HepG2 (cell line): Measurements from ENCODE around the gene BAIAP2L1. TPM values are rescaled to one million over a fixed set of nuclear protein-coding genes. Genes with fewer than 3 reads are reported as not detected.
A peak's percentile ranks its signal among the peaks of the same experiment; 100 is the strongest.

Experiments
- ATAC-seq: fragments of 200-7000 bp; cut with Tn5 transposase; 3 replicates; pipeline ENCODE4 v1.9.1; 2020; ENCODE audit warnings: mild to moderate bottlenecking, moderate library complexity
- BruUV-seq: library from RNA; stranded (reverse); fragments of 400-500 nt; replicated peaks from 2 replicates; lab custom pipeline; 2021; lab: Mats Ljungman, UMichigan
- CTCF ChIA-PET: fragments of 300-600 bp; formaldehyde crosslinking; extraction: SDS; loops from one replicate; lab custom pipeline; 2021; ENCODE audit warnings: low total read pairs, inconsistent platforms, low intra/inter-chr PET ratio; lab: Yijun Ruan, JAX
- POLR2A ChIA-PET: fragments of 350-600 bp; sonication (Branson Sonifier 250); formaldehyde crosslinking; loops from one replicate; lab custom pipeline; 2020; ENCODE audit warnings: antibody characterized with exemption, inconsistent platforms; lab: Yijun Ruan, JAX
- DNase-seq: peaks from one replicate; pipeline ENCODE4 v3.0.0-alpha.2; 2015; ENCODE audit warnings: low spot score
- FAIRE-seq: peaks from 3 replicates; lab custom pipeline; 2011; peaks lifted over from hg19 to GRCh38; lab: Jason Lieb, UNC
- H2AFZ ChIP-seq: one replicate; pipeline ENCODE4 v1.6.1; 2011; ENCODE audit warnings: low read length, inconsistent platforms
- H3K27ac ChIP-seq: fragments of 300-600 bp; 3 replicates; pipeline ENCODE4 v1.8.0; 2011; ENCODE audit warnings: mixed run types, mild to moderate bottlenecking, mixed read lengths, low read length, inconsistent platforms; ENCODE audit not compliant: insufficient read depth; ENCODE audit errors: extremely low read length
- H3K27me3 ChIP-seq, 2 experiments: fragments of 200-600 bp in 1 of 2; 2 replicates in 1 of 2; 3 replicates in 1 of 2; pipeline versions ENCODE4 v1.6.0 to v1.8.0; 2011; ENCODE audit warnings: low read length in 2 of 2, mild to moderate bottlenecking in 2 of 2, moderate library complexity in 2 of 2, inconsistent platforms in 1 of 2; ENCODE audit not compliant: insufficient read depth in 2 of 2, control insufficient read depth in 1 of 2
- H3K36me3 ChIP-seq, 2 experiments: fragments of 200-600 bp in 1 of 2; replicated peaks in 1 of 2; 2 replicates in 1 of 2; 3 replicates in 1 of 2; pipeline versions ENCODE4 v1.5.1 to v1.8.0; 2011; ENCODE audit warnings: low read length in 2 of 2, inconsistent platforms in 1 of 2; ENCODE audit not compliant: insufficient read depth in 2 of 2, control insufficient read depth in 1 of 2
- H3K4me1 ChIP-seq: 2 replicates; pipeline ENCODE4 v1.5.1; 2012; ENCODE audit warnings: low read length, inconsistent platforms; ENCODE audit not compliant: insufficient read depth
- H3K4me2 ChIP-seq: 2 replicates; pipeline ENCODE4 v1.6.0; 2011; ENCODE audit warnings: low read depth, low read length, inconsistent platforms
- H3K4me3 ChIP-seq, 3 experiments: fragments of 200-600 bp in 1 of 3; sonication (generic), shearing (Covaris generic) in 1 of 3; replicated peaks in 1 of 3; 2 replicates each; pipeline ENCODE4 v1.5.1; 2011 to 2016; ENCODE audit warnings: low read length in 3 of 3, inconsistent platforms in 2 of 3, low read depth in 2 of 3, mild to moderate bottlenecking in 2 of 3, control low read depth in 1 of 3, mixed read lengths in 1 of 3; ENCODE audit not compliant: insufficient read depth in 1 of 3
- H3K79me2 ChIP-seq: one replicate; pipeline ENCODE4 v1.6.1; 2011; ENCODE audit warnings: low read length, inconsistent platforms; ENCODE audit not compliant: insufficient read depth
- H3K9ac ChIP-seq: 2 replicates; pipeline ENCODE4 v1.6.0; 2011; ENCODE audit warnings: mild to moderate bottlenecking, low read depth, low read length, inconsistent platforms; ENCODE audit not compliant: insufficient read depth
- H3K9me3 ChIP-seq: 2 replicates; pipeline ENCODE4 v1.5.1; 2012; ENCODE audit warnings: mild to moderate bottlenecking, low read length
- H4K20me1 ChIP-seq: 2 replicates; pipeline ENCODE4 v1.6.0; 2011; ENCODE audit warnings: inconsistent platforms, mild to moderate bottlenecking, low read length, moderate library complexity; ENCODE audit not compliant: insufficient read depth
- ATF3 ChIP-seq: sonication (generic); formaldehyde crosslinking; IDR thresholded peaks from 2 replicates; pipeline ENCODE4 v1.4.0; 2020; ENCODE audit warnings: missing genetic modification reagents
- CBX1 ChIP-seq: IDR thresholded peaks from one replicate; pipeline ENCODE4 v1.6.1; 2016; ENCODE audit warnings: antibody characterized with exemption, low read depth
- GFI1 ChIP-seq: sonication (generic); formaldehyde crosslinking; IDR thresholded peaks from 2 replicates; pipeline ENCODE4 v1.5.0; 2020; ENCODE audit warnings: missing genetic modification reagents, mild to moderate bottlenecking, borderline replicate concordance
- HOXA3 ChIP-seq: sonication (generic); formaldehyde crosslinking; IDR thresholded peaks from 2 replicates; pipeline ENCODE4 v1.5.0; 2020; ENCODE audit warnings: missing genetic modification reagents
- POLR2A ChIP-seq, 2 experiments: IDR thresholded peaks; 2 replicates each; pipeline ENCODE4 v1.6.1; 2011; ENCODE audit warnings: low read depth in 2 of 2, low read length in 2 of 2, mild to moderate bottlenecking in 1 of 2, moderate library complexity in 1 of 2; ENCODE audit not compliant: insufficient read depth in 1 of 2
- POLR2AphosphoS5 ChIP-seq: IDR thresholded peaks from 2 replicates; pipeline ENCODE4 v1.6.1; 2012; ENCODE audit warnings: low read depth, low read length
- POLR2G ChIP-seq: fragments of 200-400 bp; formaldehyde crosslinking; IDR thresholded peaks from 2 replicates; pipeline ENCODE4 v1.6.1; 2018; ENCODE audit warnings: mild to moderate bottlenecking, low read depth, low read length, moderate library complexity
- RBM22 ChIP-seq: fragments of 200-400 bp; formaldehyde crosslinking; optimal IDR thresholded peaks from 2 replicates; pipeline ENCODE3; 2017; ENCODE audit warnings: mild to moderate bottlenecking, low read length, moderate library complexity
- ZNF225 ChIP-seq: sonication (generic); formaldehyde crosslinking; IDR thresholded peaks from 2 replicates; pipeline ENCODE4 v1.4.0; 2020; ENCODE audit warnings: mild to moderate bottlenecking, missing genetic modification reagents
- ZNF563 ChIP-seq: sonication (generic); formaldehyde crosslinking; IDR thresholded peaks from 2 replicates; pipeline ENCODE4 v1.8.0; 2022; ENCODE audit warnings: mild to moderate bottlenecking, moderate library complexity, missing genetic modification reagents
- ZNF7 ChIP-seq: IDR thresholded peaks from 2 replicates; pipeline ENCODE4 v1.6.1; 2016; ENCODE audit warnings: missing biosample characterization, missing genetic modification reagents
- ZSCAN12 ChIP-seq: sonication (generic); formaldehyde crosslinking; IDR thresholded peaks from 2 replicates; pipeline ENCODE4 v1.9.0; 2021; ENCODE audit warnings: mild to moderate bottlenecking, missing genetic modification reagents
- WGBS: methylation state at CpG from one replicate; pipeline ENCODE4 v1.1.6; 2017; ENCODE audit warnings: low lambda C conversion rate; 5-methylcytosine and 5-hydroxymethylcytosine counted together
- in situ Hi-C: cut with HindIII; loops from 2 replicates; pipeline ENCODE4 v1.10.0; 2017; ENCODE audit warnings: low pct_unique_long_range_greater_than_20kb; ENCODE audit not compliant: extremely low pct_ligation_motif_present
- intact Hi-C: fragments of 100-400 bp; cut with micrococcal nuclease; formaldehyde crosslinking; loops from one replicate; pipeline ENCODE4 v1.10.0; 2022; ENCODE audit not compliant: unreplicated experiment
- polyA plus RNA-seq, 8 experiments: library from polyadenylated mRNA; depleted of rRNA in 3 of 8; stranded (reverse) in 7 of 8; unstranded in 1 of 8; fragments of >200 nt; fragmentation: Illumina TruSeq in 4 of 8; extraction: Trizol in 4 of 8; gene quantifications; 2 replicates each; pipeline versions ENCODE4 v1.2.1 to v1.2.3, GENCODE V29; 2011 to 2016; ENCODE audit warnings: low read depth in 4 of 8, missing spikeins in 1 of 8, mixed read lengths in 1 of 8; ENCODE audit not compliant: insufficient read depth in 1 of 8
- total RNA-seq, 5 experiments: library from RNA; depleted of rRNA; stranded (reverse); fragments of >200 nt; fragmentation: Illumina TruSeq; extraction: Trizol; gene quantifications; 2 replicates each; pipeline ENCODE4 v1.2.3, GENCODE V29; 2016; ENCODE audit warnings: low read depth in 1 of 5
- TF ChIP-seq, protein P1 (sequence below): sonication (generic); formaldehyde crosslinking; IDR thresholded peaks from 2 replicates; pipeline ENCODE4 v1.5.0; 2020; ENCODE audit warnings: missing genetic modification reagents
- TF ChIP-seq, protein P2 (sequence below): sonication (generic); formaldehyde crosslinking; IDR thresholded peaks from 2 replicates; pipeline ENCODE4 v1.5.1; 2020; ENCODE audit warnings: missing genetic modification reagents, mild to moderate bottlenecking, borderline replicate concordance

BAIAP2L1 gene
- total and polyA plus RNA-seq, 2 of the 13 experiments (the other 11 are each of a cell fraction or from before 2014, with no cell fraction given), result 13.0 to 21.5 TPM

DNA sequence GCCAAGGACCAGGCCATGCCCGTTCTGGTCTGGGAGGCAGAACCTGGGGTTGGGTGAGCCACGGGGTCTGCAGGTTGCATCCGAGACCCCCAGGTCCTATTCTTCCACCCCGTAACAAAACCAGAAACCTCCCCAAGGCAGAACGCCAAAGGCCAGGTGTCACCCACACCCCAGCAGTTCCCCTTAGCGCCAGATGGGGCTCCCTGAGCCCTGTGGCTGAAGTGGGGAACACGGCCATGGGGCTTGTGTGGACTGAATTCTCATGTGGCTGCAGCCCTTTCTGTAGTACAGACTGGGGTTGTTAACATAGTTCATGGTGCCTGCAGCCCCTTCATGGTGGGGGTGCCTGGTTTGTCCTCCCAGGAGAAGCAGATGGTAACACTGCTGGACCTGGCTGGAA is 109.2 kb downstream of the BAIAP2L1 start (continued):
- TF ChIP-seq, protein P1, sequence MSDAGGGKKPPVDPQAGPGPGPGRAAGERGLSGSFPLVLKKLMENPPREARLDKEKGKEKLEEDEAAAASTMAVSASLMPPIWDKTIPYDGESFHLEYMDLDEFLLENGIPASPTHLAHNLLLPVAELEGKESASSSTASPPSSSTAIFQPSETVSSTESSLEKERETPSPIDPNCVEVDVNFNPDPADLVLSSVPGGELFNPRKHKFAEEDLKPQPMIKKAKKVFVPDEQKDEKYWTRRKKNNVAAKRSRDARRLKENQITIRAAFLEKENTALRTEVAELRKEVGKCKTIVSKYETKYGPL (CRISPR knock-in tag), result no peak
- TF ChIP-seq GFI1 (CRISPR knock-in tag) (no peak), ZNF563 (CRISPR knock-in tag) (no peak), HOXA3 (CRISPR knock-in tag) (no peak), ZNF7 (no peak), CBX1 (no peak), ZSCAN12 (CRISPR knock-in tag) (no peak), RBM22 (peak; percentile 95), ATF3 (CRISPR knock-in tag) (no peak)
- TF ChIP-seq, protein P2, sequence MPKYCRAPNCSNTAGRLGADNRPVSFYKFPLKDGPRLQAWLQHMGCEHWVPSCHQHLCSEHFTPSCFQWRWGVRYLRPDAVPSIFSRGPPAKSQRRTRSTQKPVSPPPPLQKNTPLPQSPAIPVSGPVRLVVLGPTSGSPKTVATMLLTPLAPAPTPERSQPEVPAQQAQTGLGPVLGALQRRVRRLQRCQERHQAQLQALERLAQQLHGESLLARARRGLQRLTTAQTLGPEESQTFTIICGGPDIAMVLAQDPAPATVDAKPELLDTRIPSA (CRISPR knock-in tag), result no peak

- Histone ChIP-seq H3K4me2 (no peak overlapping the region), H3K9ac (no peak overlapping the region), H3K36me3 (peaks cover 17 to 45% of the 10 kb centered on the region in 2 experiments; a peak in 4 of 5 replicates), H2AFZ (no peak overlapping the region), H3K27me3 (no peaks in the 10 kb centered on the region), H3K27ac (no peak overlapping the region), H3K4me1 (peaks cover 52% of the 10 kb centered on the region), H3K79me2 (peaks cover 23% of the 10 kb centered on the region), H3K4me3 (no peak overlapping the region), H3K9me3 (no peaks in the 10 kb centered on the region), H4K20me1 (peaks cover 36% of the 10 kb centered on the region; the same call in 1 of the 2 replicates)
- CTCF ChIA-PET, result no interaction called here
- intact Hi-C loops (no loop called here), in situ Hi-C loops (no loop called here)
- DNase-seq, result no peak
- WGBS, result 93% methylated on average over 2 of the region's 4 CpGs
- no peak for ATAC-seq
- no TSS peak for BruUV-seq
- TF ChIP-seq POLR2A (IDR thresholded peaks at IDR 0.05; ENCODE audit: insufficient read depth in 1 of 2, low read depth in 2 of 2, low read length in 2 of 2) (peak in 1 of 2 experiments; percentile 22; a peak in 1 of 4 replicates), POLR2AphosphoS5 (no peak), ZNF225 (no peak), POLR2G (peak; percentile 44; the same call in 1 of the 2 replicates)
- POLR2A ChIA-PET, result no interaction called here
- FAIRE-seq, result no peak
Measured at GRCh38 chr7:98289333-98289875, 111.5 kb downstream of the BAIAP2L1 start.
